IPS-NIHi11 (cell line): ENCODE data around the gene TRIM71.
"Not testable (repeated sequence)": the region's sequence is repeated elsewhere in the genome, so short reads cannot be mapped to it uniquely, and the experiment has no call there.

Source experiments
- DNase-seq: peaks from one replicate; pipeline ENCODE4 v3.0.0; 2012; ENCODE audit warnings: mixed read lengths, low spot score

TRIM71 gene

DNA sequence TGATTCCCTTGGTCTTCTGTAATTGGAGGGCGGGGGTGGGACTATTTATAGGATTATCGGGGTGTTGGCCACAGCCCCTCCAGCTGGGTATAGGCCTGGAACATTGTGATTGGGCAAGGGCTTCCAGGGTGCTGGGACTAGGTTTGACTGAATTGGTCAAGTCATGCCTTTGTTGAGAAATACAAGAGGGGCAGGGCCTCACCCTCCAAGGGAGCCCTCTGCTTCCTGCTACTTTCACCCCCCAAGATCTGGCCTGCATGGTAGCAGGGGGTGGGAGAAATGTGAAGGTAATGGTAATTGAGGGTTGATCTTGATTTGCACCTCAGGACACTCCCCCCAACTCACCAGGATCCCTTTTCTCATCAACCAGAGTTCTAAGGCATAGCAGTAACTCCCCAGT lies 25.2 kb downstream of the TRIM71 start:
- DNase-seq = no peak

DNA sequence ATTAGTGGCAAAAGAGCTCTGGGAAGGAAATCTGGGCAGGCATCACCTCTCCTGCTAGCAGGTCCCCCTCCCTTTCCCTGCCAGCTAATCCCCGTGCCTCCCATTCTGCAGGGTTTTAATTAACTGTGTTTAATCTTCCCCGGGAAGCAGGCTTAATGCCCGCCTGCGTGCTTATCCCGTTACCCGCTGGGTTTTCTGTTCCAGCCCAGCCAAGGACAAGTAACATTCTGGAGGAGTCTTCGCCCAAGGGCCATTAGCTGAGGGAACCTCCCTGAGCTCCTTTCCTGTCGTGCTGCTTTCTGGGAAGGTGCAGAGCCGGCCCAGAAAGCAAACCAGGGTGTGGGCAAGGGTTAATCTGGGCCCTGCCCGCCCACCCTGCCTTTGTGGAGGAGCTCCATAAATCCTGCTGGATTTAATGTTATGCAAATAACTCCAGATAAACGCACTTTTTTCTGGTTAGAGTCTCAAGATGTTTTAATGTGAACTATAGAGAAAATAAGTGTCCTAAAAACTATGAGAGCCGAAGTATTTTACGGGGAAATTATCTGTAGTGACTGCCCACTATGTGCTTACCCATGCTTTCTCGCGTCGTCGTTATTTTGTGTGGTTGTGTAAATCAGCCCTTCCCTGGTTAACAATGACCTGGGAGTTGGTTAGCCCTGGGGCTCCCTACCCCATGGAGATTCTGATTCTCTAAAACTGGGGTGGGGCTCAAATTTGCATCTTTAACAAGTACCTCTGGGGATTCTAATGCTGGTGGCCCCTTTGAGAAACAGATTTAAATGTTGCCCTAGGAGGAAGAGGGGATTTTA lies 25.9 kb downstream of the TRIM71 start:
- peak; percentile 46 for DNase-seq

DNA sequence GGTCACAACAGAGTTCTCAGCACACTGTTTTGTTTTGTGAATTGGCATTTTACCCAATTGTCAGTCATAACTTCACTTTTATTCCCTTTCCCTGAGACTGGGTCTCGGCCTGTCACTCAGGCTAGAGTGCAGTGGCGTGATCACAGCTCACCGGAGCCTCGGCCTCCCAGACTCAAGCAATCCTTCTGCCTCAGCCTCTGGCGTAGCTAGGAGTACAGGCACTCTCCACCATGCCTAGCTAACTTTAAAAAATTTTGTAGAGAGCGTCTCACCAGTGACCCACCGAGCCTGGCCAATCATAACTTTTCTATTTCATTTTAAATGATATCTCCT lies 26.5 kb downstream of the TRIM71 start:
- no peak for DNase-seq

DNA sequence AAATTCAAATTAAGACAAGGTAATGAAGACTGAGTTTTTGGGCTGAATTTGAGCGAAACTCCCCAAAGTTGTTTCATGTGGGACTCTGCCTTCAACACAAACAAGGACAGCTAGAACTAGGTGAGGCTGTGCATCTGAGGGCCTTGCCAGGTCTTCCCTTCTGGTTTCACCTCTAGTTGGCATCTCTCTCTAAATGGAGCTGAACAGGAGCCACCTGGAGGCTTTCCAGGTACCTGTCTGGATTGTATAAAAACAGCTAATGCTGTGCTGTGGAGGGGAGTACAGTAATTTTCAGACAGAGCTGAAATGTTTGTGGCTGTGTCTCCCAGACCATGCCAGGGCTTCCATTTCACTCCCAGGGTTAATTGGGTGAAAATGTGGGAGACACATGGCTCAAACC lies 27.1 kb downstream of the TRIM71 start:
- DNase-seq = no peak

DNA sequence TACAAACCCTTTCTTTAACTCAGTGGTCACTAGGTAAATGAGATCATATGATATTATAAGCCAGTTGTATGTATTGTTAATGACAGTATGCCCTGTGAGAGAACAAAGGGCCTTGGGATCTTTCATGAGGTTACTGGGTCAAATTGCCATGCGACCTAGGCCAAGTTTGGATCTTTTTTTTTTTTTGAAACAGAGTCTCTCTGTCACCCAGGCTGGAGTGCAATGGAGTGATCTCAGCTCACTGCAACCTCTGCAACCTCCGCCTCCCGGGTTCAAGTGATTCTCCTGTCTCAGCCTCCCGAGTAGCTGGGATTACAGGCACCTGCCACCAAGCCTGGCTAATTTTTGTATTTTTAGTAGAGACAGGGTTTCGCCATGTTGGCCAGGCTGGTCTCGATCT lies 27.7 kb downstream of the TRIM71 start:
- DNase-seq = not testable (repeated sequence)

DNA sequence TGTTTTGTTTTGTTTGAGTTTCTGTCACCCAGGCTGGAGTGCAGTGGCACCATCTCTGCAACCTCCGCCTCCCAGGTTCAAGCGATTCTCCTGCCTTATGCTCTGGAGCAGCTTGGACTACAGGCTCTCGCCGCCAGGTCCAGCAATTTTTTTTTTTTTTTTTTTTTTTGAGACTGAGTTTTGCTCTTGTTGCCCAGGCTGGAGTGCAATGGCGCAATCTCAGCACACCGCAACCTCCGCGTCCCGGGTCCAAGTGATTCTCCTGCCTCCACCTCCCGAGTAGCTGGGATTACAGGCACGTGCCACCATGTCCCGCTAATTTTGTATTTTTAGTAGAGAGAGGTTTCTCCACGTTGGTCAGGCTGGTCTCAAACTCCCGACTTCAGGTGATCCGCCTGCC lies 29.2 kb downstream of the TRIM71 start:
- not testable (repeated sequence) for DNase-seq

DNA sequence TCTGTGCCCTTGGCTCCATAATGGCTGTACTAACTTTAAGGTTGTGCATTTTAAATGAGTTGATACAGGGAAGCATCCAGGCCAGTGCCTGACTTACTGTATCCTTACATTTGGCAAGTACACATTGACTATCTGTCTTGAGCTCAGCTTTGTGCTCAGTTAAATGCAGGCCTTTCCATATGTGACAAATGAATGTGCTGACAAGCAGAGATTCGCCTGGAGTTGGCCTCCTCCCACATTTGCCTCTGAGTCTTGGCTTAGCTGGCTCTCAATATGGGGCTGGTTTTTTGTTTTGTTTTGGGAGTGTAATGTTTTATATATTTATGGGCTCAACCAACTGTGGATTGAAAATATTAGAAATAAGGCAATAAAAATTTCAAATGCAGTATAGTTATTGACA lies 29.7 kb downstream of the TRIM71 start:
- no peak for DNase-seq

DNA sequence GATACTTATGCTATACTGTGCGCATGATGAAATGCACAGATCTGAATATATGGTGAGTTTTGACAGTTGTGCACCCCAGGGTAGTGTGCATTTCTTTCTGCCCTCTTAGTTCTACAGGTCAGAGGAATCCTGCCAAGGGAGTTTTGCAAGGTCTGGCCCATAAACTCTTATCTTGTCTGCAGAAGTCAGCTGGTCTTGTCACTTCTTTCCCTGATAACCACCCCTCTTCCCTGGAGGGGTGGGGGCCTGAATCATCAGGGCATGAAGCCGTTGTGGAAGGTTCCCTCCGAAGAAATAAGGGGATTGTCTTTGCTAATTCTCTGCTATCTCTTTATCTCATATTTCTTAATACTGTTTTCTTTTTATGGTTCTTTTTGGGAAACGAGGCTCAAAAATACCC lies 30.4 kb downstream of the TRIM71 start:
- DNase-seq = no peak

DNA sequence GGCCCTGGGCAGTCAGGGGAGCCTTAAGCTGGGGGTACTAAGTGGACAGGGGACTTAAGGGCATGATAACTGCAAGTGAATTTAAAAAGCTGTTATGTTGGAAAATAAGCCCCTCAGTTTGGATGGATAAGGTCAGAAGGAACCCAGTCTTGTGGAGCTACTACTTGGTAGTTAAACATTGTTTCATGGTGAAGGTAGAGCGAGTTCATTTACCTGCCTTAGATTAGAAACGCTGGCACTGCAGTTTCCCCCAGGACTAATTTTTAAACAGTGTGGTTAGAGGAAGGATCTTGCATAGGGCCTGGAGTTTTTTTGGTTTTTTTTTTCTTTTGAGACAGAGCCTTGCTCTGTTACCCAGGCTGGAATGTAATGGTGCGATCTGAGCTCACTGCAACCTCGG lies 31.2 kb downstream of the TRIM71 start:
- DNase-seq = no peak

DNA sequence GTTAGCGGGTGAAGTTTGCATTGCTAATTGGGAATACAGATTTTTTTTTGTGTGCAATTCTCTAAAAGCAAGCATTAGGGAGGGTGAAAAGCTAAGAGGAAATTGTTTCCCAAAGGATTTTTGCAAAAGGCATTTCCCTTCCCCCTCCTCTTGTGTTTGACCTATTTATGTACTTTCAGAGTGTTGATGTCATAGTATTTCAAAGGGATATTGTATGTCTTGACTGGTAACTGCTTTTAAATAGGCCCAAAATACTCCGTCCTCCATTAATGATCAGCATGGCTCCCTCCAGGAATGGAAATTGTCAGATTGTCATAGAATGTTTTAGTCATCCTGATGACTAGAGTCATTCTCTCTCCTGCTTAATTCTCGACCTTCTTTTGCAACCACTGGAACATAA lies 32.4 kb downstream of the TRIM71 start:
- DNase-seq = no peak

DNA sequence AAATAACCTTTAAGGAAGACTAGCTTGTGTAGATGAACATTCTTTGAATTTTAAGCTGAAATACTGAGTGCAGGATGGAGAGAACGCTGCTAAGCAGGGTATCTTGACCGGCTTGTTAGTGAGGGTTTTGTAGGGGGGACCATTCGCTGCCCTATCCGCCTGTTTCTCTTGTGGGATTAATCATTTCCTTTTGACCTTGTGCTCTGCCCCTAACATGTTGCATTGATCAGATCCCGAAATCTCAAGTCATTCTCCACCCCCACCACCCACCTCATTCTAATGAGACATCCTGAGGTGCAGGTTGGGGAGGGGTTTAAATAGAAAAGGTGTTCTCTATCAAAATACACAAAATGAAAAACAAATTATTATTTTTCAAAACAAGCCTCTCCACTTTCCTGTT lies 32.8 kb downstream of the TRIM71 start:
- no peak for DNase-seq

DNA sequence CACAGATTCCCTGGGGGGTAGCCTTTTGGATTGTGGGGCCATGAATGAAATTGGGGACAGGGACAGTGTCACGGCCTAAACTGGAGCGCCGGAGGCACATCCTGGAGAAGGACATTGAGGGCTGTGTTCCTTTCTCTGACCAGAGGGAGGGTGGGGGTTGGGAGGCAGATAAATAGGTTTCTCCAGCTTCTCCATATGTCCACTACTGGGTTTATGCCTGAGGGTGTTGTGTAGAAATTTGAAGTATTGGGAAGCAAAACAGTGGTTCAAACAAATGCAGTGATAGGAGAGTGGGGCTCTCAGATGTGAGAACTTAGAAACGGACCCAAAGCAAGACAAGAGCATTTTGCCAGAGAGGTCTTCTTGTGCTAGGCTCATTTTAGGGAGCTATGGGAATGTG lies 34.3 kb downstream of the TRIM71 start:
- no peak for DNase-seq

DNA sequence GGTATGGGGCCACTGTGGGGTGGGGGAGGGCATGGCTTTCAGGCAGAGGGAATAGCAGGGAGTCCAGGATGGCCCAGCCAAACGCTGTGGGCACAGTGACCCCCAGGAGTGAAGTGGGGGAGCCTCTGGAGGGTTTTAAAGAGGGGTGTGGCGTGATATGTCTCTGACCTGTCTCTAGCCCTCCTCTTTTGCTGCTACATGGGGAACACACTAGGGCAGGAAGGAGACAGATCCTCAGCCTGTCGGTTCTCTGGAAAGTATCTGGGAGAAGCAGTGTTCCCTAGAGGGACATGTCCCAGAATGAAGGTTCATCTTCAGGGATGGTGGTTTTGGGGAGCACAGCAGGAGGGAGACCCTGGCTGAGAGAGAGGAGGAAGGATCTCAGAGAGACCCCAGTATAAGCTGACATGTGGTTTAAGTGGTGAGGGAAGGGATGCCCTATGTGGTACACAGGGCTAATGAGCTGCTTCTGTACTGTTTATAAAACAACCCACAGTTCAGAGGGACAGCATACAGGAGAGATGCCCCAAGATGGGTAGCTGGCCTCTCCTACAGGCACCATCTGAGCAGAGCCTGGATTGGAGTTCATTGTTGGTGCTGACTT lies 37.7 kb downstream of the TRIM71 start:
- no peak for DNase-seq

DNA sequence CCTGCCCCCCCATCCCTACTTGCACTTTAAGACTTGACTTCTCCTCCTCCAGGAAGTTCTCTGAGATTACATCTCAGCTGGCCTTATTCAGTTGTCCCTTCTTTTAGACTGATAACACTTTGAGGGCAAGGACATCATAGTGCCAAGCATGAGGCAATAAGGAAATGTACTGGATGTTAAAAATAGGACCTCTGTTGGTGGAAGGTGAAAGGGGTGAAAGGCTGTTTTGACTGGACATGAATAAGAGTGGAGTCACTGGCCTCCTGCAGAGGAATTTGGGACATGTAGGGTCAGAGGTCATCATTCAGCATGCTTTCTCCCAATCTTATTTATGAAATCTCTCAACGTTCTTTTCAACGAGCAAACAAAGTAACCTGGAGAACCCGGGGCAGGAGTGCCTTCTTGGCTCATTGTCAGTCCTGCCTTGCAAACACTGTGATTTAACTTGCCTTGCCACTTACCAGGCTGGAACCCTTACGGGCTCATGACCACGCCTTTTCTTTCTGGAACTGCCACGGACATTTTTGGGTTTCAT lies 38.6 kb downstream of the TRIM71 start:
- DNase-seq = no peak

DNA sequence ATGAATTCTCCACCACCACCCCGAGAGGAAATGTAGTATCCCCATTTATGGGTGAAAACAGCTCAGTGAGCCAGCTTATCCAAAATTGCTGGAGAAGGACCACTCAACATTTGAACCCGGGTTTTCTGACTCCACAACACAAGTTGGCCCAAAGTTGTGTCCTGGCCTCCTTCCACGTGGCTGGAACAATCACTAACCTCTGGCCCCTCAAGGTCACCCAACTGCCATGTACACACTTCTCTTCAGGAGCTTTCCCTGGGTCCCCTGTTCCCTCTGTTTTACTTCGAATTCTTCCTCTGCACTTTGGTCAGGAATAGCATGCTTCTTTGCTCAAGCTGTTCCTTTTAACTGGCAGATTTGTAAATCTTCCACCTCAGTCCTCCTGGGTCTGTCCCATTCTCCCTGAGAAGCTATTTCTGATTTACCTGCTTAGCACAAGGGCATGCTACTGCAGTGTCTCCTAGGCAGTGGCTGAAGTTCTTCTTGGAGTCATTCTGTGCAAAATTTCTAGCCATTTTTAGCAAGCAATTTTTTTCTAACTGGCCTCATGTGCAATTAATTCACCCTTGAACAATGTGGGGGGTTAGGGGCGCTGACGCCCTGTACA lies 39.2 kb downstream of the TRIM71 start:
- no peak for DNase-seq

DNA sequence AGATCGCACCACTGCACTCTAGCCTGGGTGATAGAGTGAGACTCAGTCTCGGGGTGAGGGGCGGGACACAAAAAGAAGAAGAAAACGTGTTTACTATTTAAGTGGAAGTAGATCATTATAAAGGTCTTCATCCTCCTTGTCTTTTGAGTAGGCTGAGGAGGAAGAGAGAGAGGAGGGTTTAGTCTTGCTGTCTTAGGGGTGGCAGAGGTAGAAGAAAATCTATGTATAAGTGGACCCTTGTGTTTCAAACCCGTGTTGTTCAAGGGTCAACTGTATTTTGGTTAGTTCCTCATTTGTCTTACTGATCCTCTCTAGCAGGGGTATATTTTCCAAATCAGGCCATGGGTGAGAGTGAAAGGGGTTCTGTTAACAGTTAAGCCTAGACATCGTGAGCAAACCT lies 40.1 kb downstream of the TRIM71 start:
- no peak for DNase-seq

DNA sequence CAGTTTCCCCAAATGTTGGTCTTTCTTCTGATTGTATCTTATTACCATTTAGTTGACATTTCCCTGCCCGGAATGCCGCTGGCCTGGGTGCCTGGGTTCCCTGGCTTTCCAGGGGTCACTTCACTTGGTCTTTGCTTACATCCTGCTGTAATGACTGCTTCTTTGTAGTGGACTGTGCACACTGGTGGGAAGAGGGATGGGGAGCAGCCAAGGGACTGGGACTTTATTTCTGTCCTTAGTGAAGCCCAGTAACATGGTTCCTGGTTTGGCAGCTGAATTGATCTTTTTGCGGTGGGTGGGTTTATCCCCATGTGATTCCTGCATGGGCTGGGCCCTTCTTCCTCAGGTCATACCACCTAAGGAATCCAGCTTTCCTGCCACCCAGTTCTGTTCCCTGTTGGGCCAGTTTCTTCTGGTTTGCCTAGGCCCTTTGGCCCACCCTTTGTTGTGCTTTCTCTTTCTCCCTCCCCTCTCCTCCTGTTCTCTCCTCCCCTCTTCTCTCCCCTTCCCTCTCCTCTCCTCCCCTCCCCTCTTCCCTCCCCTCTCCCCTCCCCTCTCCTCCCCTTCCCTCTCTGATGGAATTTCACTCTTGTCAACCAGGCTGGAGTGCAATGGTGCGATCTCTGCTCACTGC lies 41.9 kb downstream of the TRIM71 start:
- no peak for DNase-seq

DNA sequence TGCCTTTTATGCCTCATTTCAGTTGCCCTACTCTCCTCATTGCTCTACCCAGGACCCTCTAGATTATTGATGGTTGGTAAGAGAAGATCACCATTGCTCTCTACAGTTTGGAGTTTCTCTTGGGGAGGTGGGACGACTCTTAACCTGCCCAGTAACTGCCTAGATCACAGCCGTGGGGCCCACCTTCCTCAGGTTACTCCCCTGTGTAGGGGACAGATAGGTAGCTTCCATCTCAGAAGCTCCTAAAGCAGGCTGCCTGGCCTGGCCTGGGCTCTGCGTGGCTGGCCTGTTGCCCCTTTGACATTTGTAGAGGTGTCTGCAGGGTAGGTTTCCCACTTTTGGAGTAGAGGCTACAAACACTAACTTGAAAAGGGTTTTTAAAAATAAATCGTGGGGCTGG lies 42.7 kb downstream of the TRIM71 start:
- DNase-seq = no peak

DNA sequence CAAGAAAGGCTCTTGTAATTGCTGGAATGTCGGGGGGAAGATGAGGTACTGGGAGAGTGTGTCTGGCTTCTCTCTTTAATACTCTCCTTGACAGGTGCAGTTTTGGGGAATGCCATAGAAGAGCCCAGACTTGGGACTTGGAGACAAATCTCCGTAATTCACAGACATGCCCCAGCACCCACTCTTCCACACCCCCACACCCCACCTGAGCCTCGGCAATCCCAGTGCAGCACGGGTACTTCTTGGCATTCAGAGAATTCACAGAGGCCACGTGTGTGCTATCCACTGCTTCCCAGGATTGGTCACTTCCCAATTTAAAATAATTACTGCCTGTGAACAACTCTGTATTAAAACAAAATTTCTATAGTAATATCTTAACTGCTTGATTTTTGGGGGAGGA lies 43.9 kb downstream of the TRIM71 start:
- DNase-seq = no peak

DNA sequence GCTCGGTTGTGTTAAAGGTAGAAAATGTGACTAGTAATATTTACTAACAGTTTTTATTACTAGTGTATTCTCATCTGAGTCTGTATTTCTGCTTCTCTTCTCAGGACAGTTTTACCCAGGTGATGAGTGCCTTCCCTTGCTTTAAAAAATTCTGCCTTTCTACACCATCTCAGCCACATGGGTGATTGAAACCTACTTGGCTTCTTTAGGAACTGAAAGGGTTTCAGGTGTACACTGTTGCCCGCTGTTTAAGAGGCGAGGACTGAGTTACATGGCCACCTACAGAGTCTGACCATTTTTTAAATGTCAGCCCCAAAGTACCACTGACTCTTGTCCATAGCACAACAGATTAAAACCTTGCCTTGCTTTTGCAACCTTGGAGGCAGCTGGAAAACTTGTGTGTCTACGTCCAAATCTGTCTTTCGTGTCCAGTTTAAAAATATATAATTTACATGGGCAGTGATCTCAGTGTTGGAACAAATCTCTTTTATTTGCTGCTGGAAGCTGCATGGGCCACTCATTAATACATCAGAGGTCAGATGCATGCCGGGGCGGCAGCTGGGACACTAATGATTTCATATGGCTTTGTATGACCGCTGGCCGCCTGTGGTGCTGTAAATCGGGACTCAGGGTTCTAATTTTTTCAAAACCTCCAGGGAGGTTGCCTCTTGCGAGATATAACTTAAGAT lies 44.6 kb downstream of the TRIM71 start:
- no peak for DNase-seq

DNA sequence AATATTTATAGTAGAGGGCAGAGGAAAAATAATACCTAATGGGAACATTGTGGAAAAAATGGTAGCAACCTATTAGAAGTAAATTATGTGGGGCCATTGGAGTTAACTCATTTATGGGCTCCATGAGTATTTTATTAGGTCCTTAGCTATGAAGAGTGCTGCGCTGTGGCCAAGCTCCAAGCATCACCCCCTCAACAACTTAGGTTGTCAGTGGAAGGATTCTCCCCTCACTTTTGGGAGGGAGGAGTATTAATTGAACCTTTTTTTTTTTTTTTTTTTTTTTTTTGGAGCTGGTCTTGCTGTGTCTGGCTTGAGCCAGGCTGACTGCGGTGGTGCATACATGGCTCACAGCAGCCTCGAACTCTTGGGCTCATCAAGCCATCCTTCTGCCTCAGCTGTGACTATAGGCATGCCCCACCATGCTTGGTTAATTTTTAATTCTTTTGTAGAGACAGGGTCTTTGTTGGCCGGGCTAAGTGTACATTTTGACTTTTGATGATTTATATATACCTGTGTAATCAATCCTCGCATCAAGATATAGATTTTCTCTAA lies 45.2 kb downstream of the TRIM71 start:
- no peak for DNase-seq

DNA sequence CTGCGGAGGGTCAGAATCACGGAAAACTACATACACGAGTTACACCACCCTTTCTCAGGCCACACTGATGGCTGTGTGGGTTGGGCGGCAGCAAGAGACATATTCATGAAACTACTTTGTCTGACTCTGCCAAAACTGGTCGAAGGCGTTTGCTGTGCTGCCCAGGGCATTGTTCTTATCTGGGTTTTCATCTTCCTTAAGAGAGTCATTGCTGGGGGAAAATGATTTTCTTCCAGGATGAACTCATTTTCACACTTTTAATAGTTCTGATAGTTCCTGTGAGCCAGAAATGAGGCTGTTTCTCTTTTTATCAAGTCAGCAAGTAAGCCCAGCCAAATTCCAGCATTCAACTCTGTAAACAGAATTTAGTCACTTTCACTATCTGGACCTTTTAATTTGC lies 47.6 kb downstream of the TRIM71 start:
- no peak for DNase-seq
